SIG-M5 (cell line): ENCODE results near the gene WDR20.

Experiments
- DNase-seq: peaks from one replicate; lab custom pipeline; 2025; lab: John Stamatoyannopoulos, UW

The WDR20 gene

DNA sequence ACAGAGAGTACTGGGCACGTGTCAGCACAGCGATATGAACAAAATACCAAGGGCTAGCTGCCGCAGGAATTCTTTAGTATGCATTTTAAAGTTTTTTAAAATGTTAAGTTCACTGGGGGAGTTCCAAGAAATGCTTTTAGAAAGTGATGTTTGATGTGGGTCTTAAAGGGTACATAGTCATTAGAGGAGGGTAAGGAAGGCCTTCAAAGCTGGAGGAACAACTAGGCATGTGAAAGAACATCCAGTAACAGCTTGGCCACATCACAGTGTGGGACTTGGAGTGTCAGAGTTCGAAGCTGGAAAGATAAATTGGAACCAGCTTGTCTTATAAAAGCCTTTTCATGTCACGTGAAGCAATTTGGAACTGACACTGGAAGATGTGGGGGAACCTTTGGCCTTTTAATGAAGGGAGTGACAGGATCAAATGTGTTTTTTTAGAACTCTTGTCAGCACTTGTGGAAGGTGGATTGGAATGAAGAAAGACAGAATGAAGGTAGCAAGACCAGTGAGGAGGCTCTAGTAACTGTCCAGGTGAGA lies 57.7 kb downstream of the WDR20 start:
- DNase-seq = no peak

DNA sequence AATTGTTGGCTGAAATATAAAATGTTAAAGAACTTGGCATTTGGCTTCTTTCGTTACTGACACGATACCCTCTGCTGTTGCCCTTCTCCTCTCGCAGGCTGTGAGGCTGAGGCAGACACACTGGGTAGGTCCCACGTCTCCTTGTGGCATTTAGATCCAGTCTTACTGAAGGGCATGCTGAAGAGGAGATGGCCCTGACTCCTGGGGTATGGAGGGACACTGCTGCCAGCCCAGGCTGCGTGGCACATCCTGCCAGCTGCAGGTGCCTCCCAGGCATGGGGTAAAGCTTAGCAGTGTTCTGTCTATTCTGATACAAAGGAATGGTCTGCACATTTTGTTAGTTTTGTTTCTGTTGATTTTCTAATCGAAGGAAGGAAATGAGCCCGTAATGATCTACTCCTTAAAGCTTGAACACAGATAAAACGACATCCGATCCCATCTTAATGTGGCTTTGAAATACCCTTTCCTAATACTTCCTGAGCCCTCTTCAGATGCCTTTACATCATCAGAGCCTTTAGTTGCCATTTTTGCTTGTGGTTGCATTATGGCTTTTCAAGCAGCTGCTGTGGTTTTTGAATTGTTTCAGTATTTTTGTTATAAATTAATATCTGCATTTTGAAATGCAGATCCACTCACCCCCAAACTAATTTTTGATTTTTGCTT lies 61.1 kb downstream of the WDR20 start:
- no peak for DNase-seq

DNA sequence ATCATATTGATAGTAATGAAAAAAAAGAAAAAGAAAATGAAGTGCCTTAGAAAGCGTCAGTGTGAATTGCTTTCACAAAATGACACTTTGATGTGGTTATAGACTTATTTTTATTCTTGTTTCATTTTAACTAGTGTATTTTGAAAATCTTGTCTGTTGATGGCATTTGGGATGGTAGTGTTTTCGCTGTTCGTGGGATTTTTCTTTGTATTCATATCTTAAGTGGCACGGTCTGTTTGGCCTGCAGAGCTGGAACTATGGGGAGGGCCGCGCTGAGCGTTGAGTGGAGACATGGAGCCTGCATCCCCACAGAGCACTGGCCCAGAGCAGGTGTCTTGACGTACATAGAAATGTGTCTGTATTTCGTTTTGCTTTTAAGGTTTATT lies 61.6 kb downstream of the WDR20 start:
- no peak for DNase-seq

DNA sequence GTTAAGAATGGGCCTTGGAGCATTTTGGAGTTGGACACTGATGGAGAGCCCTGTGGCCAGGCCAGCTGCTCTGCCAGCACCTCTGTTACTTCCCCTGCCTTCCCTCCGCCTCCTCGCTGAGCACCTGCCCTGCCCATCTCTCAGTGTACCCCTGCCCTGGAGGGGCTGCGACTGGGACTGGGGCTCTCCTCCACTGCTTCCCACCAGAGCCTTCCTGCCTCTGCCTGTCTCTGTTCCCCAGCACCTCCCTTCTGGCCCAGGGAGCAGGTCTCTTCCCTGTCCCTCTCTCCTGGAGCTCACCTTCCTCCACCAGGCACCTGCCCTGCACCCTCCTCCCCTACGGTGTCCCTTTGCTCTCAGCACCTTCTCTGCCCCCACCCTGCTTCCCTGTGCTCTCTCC lies 62.1 kb downstream of the WDR20 start:
- DNase-seq = no peak

DNA sequence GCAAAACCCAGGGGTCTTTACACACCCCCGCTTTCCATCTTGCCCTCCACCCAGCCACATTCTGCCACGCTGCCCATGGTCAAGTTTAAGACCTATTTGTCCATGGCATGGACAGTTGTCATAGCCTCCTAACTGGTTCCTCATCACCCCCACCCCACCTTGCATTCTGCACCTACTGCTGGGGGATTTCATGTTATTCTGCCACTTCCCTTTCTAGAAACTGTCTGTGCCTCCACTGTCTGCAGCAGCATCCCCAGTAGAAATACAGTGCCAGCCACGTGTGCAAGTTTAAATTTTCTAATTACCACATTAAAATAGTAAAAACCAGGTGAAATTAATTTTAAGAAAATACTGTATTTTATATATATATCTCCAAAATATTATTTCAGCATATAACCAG lies 63.2 kb downstream of the WDR20 start:
- no peak for DNase-seq

DNA sequence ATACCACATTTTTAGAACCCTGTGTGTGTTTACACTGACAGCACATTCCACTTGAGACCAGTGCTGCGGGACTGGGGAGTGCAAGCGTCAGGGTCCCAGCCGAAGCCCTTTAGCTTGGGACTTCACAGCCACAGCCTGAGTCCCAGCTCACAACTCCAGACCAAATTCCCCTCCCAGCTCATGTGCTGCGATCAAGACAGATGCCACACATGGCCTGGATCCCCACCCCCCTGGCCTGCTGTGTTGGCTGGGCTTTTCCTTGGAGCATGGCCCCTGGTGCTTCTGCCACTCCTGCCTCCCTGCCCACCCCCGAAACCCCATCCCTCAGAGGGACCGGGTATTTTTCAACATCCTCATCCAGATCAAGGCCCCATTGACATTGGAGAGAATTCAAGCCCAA lies 63.7 kb downstream of the WDR20 start:
- no peak for DNase-seq

DNA sequence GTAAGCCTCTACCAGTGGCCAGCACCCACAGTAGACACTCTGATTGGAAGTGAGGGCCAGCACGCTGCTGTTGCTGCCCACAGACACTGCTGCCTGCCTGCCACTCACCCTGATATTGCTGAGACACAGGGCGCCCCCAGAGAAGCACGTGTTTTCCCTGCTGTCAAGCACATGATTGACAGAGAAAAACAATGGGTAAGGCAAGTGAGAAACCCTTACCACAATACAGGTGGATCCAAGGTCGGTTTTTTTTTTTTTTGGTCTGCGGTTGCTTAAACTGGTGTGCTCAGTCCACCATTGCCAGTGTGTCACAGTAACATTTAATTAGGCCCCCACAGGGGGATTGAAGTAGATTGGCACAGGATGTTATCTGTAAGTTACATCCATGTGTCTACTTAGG lies 65.9 kb downstream of the WDR20 start:
- DNase-seq = no peak

DNA sequence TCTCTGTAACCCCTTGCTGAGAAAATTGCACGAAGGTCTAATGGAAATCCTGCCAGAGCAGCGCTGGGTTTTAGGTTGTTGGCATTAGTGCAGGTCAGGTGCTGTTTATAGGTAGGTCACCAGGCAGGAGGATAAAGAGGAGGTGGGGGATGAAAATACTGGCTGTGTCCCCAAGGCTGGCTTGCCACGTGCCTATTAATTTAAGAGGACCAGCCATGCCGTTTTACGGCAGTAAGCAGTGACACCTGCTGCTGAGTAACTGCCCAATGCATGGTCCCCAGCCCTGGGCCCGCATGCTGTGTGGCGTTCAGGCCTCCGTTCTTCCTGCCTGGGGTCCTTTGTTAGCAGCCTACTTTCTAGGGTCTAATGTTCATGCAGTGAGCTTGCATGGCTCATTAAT lies 67.2 kb downstream of the WDR20 start:
- no peak for DNase-seq

DNA sequence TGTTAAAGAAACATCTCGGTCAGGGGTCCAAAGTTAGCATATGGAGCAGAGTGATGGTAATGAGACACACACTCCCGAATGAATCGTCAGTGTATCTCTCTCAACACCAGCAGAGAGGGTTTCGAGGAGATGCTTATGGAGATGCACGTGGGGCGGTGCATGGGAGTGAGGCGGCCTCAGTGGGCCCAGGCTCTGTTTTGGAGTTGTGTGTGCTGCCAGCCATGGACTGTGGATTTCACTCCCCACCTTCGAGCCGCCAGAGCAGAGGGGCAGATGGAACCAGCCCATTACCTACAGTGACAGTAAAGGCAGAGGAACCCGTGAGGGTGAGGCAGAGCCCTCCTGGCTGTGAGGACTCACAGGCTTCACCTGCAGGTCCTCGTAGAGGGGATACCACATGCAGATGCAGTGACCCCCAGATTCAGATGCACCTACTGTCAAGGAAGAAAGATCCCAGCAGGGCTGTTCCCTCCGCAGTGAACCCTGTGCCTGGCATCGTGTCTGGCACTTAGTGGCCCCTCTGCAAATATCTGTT lies 68.2 kb downstream of the WDR20 start:
- no peak for DNase-seq

DNA sequence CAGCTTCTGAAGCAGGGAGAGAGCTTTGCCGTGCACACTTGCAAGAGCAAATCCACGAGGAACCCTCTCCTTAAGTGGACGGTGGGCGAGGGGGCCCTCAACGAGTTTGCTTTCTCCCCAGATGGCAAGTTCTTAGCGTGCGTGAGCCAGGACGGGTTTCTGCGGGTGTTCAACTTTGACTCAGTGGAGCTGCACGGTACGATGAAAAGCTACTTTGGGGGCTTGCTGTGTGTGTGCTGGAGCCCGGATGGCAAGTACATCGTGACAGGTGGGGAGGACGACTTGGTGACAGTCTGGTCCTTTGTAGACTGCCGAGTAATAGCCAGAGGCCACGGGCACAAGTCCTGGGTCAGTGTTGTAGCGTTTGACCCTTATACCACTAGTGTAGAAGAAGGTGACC lies 69.0 kb downstream of the WDR20 start:
- DNase-seq = no peak

DNA sequence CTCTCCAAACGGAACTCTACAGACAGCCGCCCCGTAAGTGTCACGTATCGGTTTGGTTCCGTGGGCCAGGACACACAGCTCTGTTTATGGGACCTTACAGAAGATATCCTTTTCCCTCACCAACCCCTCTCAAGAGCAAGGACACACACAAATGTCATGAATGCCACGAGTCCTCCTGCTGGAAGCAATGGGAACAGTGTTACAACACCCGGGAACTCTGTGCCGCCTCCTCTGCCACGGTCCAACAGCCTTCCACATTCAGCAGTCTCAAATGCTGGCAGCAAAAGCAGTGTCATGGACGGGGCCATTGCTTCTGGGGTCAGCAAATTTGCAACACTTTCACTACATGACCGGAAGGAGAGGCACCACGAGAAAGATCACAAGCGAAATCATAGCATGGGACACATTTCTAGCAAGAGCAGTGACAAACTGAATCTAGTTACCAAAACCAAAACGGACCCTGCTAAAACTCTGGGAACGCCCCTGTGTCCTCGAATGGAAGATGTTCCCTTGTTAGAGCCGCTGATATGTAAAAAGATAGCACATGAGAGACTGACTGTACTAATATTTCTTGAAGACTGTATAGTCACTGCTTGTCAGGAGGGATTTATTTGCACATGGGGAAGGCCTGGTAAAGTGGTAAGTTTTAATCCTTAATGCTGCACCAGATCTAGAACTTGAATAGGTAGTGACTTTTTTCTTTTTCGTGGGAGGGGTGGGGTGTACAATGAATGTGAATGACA lies 69.7 kb downstream of the WDR20 start:
- no peak for DNase-seq

DNA sequence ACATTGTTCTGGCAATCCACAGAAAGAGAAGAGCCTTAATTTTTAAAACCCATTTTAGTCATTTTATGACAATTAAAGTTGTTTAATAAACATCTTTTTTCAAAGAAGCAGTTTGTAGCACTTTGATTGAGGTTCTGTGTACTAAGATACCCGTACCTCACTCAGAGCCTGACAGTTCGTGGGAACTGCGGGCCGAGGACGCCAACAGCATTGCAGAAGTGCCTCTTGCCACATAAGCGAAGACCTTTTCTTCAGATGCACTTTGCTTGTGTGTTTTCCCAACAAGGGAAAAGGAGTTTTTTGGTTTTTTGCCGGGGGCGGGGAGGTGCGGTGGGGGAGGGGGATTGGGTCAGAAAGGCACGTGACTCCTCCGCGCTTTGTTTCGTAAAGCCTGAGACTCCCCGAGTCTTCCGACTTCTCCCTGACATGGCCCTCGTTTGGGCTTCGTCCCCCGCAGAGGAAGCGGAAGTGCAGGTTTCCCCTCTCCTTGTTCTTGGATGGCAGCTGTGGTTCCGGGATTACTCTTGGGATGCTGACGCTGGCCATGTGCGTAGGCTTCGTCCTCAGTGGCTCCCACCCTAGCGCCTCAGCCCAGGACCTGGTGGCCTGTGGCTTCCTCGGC lies 70.8 kb downstream of the WDR20 start:
- no peak for DNase-seq

DNA sequence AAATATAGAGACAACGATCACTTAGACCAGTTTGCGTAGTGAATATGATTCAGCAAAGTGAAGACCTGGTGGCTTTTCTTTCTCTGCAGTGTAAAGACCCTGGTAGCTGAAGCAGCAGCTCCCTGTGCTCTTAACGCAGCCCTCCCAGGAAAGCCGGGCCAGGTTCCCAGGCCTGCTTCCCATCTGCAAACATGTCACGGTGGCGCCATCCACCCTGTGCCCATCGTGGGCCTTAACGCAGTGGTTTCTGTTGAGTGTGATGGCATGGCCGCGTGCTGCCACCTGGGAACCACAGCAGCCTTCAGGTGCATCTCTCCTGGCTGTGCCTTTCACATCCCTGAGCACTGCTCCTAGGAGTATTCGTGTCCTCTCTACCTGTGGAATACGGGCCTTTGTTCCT lies 71.5 kb downstream of the WDR20 start:
- no peak for DNase-seq

DNA sequence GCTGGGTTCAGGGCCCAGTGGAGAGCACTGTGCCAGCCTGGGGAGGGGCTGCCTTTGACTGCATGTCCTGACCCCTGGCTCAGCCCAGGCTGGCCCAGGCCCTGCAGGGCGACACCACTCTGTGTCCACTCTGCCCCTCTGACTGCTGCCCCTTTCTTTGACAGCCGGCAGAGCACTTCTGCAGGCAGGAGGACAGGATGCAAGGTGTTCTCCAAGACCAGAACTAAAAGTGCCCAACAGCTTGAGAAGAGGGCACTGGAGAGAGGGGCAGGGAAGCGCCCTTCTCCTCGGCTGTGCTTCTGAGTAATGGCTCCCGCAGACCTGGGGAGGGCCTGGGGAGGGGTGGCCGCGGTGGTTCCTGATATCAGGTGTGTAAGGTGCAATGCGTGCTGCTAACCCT lies 72.7 kb downstream of the WDR20 start:
- DNase-seq = no peak

DNA sequence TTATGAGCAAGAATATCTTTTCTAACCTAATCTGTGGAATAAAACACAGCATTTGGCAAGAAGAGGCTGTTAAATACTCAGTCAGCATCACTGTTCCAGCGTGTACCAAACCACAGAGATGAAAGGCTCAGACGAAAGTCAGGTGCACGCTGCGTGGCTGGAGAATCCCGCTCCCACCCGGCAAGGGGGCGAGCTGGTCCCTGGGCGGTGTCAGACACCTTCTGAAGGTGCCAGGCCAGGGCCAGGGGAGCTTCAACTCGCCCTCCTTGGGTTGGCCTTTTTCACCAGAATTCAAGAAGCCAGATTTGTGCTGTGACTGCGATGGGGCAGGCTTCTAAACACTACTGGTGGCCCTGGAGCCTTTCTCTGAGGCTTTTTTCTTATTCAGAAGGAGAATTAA lies 73.1 kb downstream of the WDR20 start:
- DNase-seq = no peak

DNA sequence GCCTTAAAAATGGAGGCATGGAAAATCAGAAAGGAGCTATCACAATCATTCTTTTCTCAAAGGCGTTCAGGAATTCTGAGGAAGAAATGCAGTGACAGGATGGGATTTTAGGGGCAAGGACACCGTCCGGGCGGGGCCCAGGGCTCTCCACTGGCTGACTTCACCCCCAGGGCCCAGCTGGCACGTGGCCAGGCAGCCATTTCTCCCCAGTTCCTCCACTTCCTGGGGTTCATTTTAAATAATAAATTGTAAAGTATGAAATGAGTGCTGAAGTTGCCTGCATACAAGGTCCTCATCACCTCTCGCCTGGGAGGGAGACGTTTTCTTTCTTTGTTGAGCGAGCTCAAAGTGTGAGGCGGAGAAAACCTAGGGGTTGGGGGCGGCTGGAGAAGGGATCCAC lies 73.8 kb downstream of the WDR20 start:
- no peak for DNase-seq

DNA sequence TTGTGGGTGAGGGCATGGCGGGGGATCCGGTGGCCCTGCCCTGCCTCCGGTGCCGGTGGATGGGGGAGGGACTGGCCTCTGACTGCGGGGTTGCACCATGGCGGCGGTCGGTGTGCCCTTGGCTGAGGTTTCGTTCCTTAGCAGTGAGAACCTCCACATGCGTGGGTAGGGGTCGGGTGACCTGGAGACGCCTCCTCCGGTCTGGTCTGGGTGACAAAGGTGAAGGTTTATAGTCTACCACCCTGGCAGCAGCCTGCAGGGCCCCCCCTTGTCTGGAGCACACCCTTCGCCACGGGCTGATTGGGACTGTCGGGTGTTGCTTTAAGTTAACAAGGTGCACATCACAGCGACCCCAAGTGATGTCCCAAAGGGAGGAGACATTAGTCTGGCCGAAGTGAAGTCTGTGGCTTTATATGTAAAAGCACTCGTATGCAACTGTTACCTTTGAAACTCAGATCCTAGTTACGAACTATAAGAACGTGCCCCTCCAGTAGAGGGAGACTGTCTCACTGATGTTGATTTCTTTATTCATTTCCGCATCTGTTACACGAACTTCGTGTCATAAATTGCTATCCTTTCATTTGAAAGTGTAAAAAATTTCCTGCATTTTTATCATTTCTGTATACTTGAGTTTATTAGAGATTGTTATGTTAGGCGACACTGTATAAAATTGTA lies 74.4 kb downstream of the WDR20 start:
- no peak for DNase-seq

DNA sequence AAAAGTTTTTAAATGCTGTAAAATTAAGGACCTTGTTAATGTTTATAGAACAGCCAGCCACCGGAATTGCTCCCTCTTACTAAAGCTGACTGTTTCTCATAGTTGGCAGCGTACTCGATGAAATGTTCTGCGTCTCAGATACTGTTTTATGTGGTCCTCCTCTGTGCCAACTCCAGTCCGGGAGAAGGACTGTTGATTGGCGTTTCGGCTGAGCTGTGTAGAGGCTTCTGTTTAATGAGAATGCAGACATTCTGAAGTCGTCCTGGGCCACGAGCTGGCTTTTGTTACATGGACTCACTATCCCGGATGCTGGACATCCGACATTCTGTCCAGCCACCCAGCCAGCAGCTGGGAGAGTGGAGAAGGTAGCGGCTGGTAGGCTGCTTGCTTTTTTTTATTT lies 75.4 kb downstream of the WDR20 start:
- no peak for DNase-seq

DNA sequence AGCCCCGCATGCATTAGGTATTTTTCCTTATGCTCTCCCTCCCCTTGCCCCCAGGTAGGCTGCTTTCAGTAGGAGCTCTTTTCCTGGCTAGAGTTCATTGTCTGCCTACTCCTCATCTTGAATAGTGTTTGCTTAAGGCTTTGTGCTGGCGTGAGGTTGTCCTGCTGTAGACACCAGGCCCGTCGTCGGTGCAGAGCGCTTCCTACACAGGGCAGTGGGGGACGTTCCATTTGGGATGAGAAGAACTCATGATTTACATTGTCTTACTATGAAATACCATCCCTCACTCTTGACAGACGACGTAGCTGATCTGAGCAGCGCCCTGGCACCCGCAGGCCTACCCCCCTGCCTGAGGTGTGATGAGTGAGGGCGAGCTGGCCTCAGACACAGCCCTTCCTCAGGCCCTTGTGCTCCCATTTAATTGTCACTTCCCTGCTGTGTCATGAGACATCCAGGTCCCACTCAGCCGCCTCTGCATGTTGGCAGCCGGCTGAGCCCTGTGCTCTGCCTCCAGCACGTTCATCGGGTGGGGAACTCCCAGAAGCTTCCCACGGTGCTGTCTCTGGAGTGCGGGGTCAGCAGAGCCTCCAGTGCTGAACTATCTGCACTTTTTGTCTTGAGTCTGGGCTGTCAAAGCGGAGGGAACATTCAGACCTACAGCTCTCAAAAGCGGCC lies 76.0 kb downstream of the WDR20 start:
- no peak for DNase-seq

DNA sequence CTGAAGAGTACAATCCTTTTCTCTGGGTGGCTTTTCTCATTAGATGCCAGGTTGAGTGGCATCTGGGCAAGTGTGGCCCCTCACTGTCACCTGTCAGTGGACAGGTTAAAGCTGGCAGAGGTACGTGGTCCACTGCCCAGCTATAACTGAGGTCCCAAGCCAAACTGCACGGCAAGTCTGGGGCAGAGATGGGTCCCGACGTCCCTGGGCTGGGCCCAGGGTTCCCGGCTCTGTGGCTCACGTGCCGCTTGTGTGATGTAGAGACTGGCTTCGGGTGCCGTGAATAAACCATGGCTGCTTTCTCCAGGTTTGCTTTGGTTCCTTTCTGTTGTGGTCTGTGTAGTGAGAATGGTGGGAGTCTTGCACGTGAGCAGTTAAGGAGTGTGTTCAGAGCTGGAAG lies 77.7 kb downstream of the WDR20 start:
- no peak for DNase-seq

DNA sequence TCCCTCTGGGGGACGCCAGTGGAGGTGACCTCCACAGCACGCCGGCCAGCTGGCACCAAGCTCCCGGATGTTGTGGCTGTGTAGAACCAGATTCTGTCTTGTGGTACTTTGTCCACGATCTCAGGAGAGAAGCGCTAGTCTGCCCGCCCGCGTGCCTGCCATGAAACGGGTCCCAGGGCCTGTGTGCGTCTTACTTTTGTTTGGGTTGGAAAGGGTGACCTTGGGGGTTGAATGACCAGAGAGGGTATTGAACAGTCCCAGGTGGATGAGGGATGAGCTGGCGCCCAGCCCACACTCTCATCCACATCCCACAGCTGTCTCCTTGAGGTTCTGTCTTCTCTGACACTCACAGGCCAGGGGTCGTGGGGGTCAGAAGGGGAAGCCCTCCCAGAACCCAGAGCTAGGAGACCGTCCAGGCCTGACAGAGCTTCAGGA lies 78.3 kb downstream of the WDR20 start:
- no peak for DNase-seq

DNA sequence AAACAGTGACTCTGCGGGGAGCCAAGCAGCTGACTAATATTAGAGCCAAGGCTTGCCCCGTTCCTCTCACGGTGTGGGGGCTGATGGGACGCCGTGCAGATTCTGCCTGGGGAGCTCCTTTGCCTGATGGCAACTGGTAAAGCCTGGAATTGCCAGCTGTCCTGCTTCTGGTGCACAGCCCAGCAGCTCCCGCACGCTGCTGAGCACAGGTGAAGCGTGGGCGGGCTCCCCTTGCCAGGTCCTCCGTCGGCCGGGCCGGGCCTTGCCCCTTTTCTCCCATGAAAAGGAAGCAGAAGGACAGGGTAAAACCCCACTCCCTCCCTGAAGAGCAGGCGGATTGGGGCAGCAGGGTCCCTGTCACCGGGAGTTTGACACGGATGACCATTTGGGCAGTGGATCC lies 79.0 kb downstream of the WDR20 start:
- DNase-seq = no peak
